HG02870 (cell line): ENCODE results near the gene PATE3.

Experiments
- ATAC-seq: cut with Tn5 transposase; IDR thresholded peaks from one replicate; pipeline ENCODE4 v1.9.1; 2021; ENCODE audit warnings: mild to moderate bottlenecking, moderate library complexity; ENCODE audit not compliant: unreplicated experiment

Gene PATE3

DNA sequence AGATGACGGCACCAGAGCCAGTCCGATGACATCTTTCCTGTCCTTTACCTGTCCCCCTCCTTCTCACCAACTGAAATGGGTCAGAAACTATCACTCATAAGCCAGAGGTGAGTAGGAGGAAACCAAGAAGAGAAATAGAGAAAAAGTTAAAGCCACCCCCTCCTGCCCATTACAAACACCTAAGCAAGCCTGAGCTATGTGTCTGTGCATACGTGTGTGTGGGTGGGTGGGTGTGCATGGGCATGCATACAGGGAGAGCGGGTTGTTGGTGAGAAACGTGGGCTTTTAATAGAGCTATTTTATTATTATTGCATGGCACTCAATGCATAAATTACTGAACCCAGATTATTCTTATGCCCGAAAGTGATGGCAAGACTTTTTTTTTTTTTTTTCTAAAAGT lies 47.8 kb downstream of the PATE3 start:
- no peak for ATAC-seq
